Body of pancreas (tissue), 4 donors: Measurements from ENCODE around the gene NBPF12.
"Not testable (repeated sequence)": the region's sequence is repeated elsewhere in the genome, so short reads cannot be mapped to it uniquely, and the experiment has no call there.

Experiments
- CTCF ChIP-seq, 7 experiments: fragments of 450-650 bp in 4 of 7; fragments of 200-600 bp in 3 of 7; sonication (generic) in 3 of 7; IDR thresholded peaks; one replicate each; pipeline ENCODE4 v1.5.1; 2016 to 2019; ENCODE audit warnings: antibody characterized with exemption in 7 of 7
- POLR2A ChIP-seq, 3 donors: fragments of 450-650 bp; IDR thresholded peaks; one replicate each; pipeline ENCODE4 v1.6.1; 2016; ENCODE audit warnings: antibody characterized with exemption in 3 of 3, mild to moderate bottlenecking in 2 of 3

- not testable (repeated sequence) for TF ChIP-seq CTCF, POLR2A (IDR thresholded peaks at IDR 0.05)
Observed at GRCh38 chr1:146922614-146923013, 15.5 kb upstream of the NBPF12 start.
